ENCODE measurements around the gene NECTIN1.

DNA sequence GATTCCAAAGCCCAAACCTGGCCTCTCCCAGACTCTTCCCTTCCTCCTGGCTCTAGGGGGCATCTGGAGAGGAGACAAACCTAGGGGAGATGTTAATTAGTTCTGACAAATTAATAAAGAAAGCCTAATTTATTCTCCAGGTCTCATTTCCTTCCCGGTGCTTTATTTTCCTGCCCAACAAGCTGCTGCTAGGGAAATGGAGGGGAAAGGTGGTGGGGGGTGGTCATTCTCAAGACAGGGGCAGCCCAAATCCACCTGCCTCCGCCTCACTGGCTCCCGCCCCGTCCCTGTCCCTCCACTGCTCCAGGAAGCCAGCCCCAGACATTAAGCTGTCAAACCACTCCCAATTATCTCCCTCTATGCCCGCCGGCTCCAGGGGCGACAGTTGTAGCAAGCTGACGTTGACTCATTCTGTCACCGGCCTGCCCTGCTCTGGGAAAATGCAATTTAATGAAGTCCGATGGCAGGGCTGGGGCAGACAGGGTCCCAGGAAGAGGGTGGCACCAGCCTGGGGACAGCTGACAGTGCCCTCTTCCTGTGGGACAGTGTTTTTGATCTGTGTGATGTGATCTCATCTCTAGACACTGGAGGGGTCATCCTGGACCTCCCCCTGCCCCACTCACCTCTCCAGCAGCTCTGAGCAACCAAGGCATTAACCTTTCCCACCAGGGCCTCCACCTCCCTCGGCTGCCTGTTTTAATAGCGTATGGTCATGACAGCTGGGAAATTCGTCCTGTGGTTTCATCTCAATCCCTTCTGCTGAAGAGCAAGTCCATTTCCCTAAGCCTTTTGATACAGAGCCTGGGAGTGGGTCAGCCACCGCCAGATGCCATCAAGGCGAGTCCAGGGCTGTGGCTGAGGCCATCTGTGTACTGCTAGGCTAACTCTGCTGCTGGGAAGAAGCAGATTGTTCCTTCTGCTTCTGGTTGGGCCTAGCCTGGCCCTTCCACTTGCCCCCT lies 27.1 kb downstream of the NECTIN1 start:
- TF ChIP-seq BACH2 (CRISPR knock-in tag; IDR thresholded peaks at IDR 0.05; ENCODE audit: borderline replicate concordance) (no peak), ZFP30 (CRISPR knock-in tag; IDR thresholded peaks at IDR 0.05) (no peak), OSR1 (CRISPR knock-in tag; IDR thresholded peaks at IDR 0.05) (no peak), ARNTL (CRISPR knock-in tag; IDR thresholded peaks at IDR 0.05; ENCODE audit: borderline replicate concordance, low read depth) (no peak), ZC3H10 (CRISPR knock-in tag; IDR thresholded peaks at IDR 0.05) (no peak), CSDC2 (CRISPR knock-in tag; IDR thresholded peaks at IDR 0.05) (no peak), ZNF70 (CRISPR knock-in tag; IDR thresholded peaks at IDR 0.05) (no peak), ZNF565 (CRISPR knock-in tag; conservative IDR thresholded peaks at IDR 0.05; ENCODE audit: low read depth) (no peak), GLIS3 (CRISPR knock-in tag; IDR thresholded peaks at IDR 0.05) (no peak)
- TF ChIP-seq, protein P1, sequence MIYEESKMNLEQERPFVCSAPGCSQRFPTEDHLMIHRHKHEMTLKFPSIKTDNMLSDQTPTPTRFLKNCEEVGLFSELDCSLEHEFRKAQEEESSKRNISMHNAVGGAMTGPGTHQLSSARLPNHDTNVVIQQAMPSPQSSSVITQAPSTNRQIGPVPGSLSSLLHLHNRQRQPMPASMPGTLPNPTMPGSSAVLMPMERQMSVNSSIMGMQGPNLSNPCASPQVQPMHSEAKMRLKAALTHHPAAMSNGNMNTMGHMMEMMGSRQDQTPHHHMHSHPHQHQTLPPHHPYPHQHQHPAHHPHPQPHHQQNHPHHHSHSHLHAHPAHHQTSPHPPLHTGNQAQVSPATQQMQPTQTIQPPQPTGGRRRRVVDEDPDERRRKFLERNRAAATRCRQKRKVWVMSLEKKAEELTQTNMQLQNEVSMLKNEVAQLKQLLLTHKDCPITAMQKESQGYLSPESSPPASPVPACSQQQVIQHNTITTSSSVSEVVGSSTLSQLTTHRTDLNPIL (CRISPR knock-in tag; IDR thresholded peaks at IDR 0.05; ENCODE audit: low read depth): no peak
- TF ChIP-seq, protein P2, sequence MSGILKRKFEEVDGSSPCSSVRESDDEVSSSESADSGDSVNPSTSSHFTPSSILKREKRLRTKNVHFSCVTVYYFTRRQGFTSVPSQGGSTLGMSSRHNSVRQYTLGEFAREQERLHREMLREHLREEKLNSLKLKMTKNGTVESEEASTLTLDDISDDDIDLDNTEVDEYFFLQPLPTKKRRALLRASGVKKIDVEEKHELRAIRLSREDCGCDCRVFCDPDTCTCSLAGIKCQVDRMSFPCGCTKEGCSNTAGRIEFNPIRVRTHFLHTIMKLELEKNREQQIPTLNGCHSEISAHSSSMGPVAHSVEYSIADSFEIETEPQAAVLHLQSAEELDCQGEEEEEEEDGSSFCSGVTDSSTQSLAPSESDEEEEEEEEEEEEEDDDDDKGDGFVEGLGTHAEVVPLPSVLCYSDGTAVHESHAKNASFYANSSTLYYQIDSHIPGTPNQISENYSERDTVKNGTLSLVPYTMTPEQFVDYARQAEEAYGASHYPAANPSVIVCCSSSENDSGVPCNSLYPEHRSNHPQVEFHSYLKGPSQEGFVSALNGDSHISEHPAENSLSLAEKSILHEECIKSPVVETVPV (CRISPR knock-in tag; IDR thresholded peaks at IDR 0.05): no peak
- TF ChIP-seq, protein P3, sequence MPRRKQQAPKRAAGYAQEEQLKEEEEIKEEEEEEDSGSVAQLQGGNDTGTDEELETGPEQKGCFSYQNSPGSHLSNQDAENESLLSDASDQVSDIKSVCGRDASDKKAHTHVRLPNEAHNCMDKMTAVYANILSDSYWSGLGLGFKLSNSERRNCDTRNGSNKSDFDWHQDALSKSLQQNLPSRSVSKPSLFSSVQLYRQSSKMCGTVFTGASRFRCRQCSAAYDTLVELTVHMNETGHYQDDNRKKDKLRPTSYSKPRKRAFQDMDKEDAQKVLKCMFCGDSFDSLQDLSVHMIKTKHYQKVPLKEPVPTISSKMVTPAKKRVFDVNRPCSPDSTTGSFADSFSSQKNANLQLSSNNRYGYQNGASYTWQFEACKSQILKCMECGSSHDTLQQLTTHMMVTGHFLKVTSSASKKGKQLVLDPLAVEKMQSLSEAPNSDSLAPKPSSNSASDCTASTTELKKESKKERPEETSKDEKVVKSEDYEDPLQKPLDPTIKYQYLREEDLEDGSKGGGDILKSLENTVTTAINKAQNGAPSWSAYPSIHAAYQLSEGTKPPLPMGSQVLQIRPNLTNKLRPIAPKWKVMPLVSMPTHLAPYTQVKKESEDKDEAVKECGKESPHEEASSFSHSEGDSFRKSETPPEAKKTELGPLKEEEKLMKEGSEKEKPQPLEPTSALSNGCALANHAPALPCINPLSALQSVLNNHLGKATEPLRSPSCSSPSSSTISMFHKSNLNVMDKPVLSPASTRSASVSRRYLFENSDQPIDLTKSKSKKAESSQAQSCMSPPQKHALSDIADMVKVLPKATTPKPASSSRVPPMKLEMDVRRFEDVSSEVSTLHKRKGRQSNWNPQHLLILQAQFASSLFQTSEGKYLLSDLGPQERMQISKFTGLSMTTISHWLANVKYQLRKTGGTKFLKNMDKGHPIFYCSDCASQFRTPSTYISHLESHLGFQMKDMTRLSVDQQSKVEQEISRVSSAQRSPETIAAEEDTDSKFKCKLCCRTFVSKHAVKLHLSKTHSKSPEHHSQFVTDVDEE (CRISPR knock-in tag; IDR thresholded peaks at IDR 0.05): peak; percentile 43; the same call in 1 of the 2 replicates

All from SK-N-SH treated with all-trans-retinoic acid at 6 μM for 48 hours (cell line).